ENCODE measurements around the gene HDHD5.

DNA sequence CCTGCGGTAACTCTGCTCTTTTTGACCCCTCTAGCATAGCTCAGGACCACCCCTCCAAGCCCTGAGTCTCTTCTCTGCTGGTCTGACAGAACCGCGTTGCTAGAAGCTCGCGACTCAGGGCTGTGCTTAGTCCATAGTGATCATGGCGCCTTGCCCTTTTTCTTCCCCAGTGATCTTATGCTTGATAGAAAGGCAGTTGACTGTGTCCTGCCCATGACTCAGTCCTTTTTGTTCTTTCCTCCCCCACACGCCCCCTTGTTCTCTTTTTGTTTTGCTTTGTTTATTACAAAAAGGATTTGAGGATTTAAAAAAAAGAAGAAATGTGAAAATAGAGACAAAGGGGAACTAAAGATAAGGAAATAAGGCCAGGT is 56.8 kb downstream of the HDHD5 start:
- TF ChIP-seq POLR2AphosphoS5 (IDR thresholded peaks at IDR 0.05; ENCODE audit: low read depth, low read length) (no peak), POLR2A (IDR thresholded peaks at IDR 0.05; ENCODE audit: low read depth, low read length) (no peak), POU2F2 (IDR thresholded peaks at IDR 0.05; ENCODE audit: low read depth, low read length) (no peak), SPI1 (IDR thresholded peaks at IDR 0.05; ENCODE audit: low read depth, low read length) (no peak)
